IgD-negative memory B cell (primary cell): ENCODE data around the gene SPAST. TPM values are rescaled to one million over a fixed set of nuclear protein-coding genes. Genes with fewer than 3 reads are reported as not detected.
"Not testable (repeated sequence)": the region's sequence is repeated elsewhere in the genome, so short reads cannot be mapped to it uniquely, and the experiment has no call there.

Source experiments
- H3K27ac Mint-ChIP-seq, 3 donors: one replicate each; pipeline ENCODE4 v1.8.0; 2020 to 2022; ENCODE audit warnings: mild to moderate bottlenecking in 3 of 3, mixed read lengths in 3 of 3, moderate library complexity in 1 of 3
- H3K27me3 Mint-ChIP-seq: one replicate; pipeline ENCODE4 v1.8.0; 2021; ENCODE audit warnings: mixed read lengths
- H3K36me3 Mint-ChIP-seq: one replicate; pipeline ENCODE4 v1.8.0; 2020; ENCODE audit warnings: mild to moderate bottlenecking, mixed read lengths
- H3K4me1 Mint-ChIP-seq, 3 donors: one replicate each; pipeline ENCODE4 v1.8.0; 2020 to 2022; ENCODE audit warnings: mixed read lengths in 3 of 3, mild to moderate bottlenecking in 1 of 3
- H3K4me3 Mint-ChIP-seq, 4 donors: one replicate each; pipeline ENCODE4 v1.8.0; 2020 to 2022; ENCODE audit warnings: mild to moderate bottlenecking in 4 of 4, mixed read lengths in 4 of 4, moderate library complexity in 3 of 4
- H3K9me3 Mint-ChIP-seq, 3 donors: one replicate each; pipeline ENCODE4 v1.8.0; 2020 to 2021; ENCODE audit warnings: mixed read lengths in 3 of 3, mild to moderate bottlenecking in 1 of 3
- polyA plus RNA-seq: library from polyadenylated mRNA; unstranded; fragments of 300-500 nt; fragmentation: Illumina TruSeq; gene quantifications from one replicate; pipeline ENCODE4 v1.2.3, GENCODE V29; 2021

Gene SPAST, protein sequence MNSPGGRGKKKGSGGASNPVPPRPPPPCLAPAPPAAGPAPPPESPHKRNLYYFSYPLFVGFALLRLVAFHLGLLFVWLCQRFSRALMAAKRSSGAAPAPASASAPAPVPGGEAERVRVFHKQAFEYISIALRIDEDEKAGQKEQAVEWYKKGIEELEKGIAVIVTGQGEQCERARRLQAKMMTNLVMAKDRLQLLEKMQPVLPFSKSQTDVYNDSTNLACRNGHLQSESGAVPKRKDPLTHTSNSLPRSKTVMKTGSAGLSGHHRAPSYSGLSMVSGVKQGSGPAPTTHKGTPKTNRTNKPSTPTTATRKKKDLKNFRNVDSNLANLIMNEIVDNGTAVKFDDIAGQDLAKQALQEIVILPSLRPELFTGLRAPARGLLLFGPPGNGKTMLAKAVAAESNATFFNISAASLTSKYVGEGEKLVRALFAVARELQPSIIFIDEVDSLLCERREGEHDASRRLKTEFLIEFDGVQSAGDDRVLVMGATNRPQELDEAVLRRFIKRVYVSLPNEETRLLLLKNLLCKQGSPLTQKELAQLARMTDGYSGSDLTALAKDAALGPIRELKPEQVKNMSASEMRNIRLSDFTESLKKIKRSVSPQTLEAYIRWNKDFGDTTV
- 14.3 TPM for polyA plus RNA-seq

DNA sequence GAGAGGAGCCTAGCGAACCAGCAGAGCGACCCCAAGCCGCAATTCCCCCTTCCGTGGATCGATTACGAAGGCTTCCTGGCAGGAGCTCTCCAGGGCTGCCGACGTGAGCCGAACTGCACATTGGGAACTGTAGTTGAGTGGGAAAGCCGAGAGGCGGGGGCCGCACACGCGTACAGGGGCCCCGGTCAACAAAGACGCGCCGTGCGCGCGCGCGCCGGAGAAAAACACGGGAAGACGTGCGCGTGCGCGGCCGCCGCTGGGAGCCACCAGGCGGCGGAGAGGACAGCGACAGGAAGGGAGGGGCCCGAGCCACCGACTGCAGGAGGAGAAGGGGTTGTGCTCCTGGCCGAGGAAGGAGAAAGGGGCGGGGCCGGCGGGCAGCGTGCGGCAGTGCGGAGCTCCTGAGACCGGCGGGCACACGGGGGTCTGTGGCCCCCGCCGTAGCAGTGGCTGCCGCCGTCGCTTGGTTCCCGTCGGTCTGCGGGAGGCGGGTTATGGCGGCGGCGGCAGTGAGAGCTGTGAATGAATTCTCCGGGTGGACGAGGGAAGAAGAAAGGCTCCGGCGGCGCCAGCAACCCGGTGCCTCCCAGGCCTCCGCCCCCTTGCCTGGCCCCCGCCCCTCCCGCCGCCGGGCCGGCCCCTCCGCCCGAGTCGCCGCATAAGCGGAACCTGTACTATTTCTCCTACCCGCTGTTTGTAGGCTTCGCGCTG lies at the start of gene SPAST:
Gene SPAST, plus strand, starts transcription at position 247 of the 711 bp plus-strand sequence. Its CDS starts 276 bp downstream, at position 523.
- peaks cover 13 to 15% (median 14%) of the 10 kb centered on the region in 3 donors for H3K4me1 Mint-ChIP-seq
- H3K36me3 Mint-ChIP-seq, result peaks cover 5% of the 10 kb centered on the region
- H3K4me3 Mint-ChIP-seq, result peak within 1 kb of the TSS; percentile 97 to 100 (median 99)
- peak within 1 kb of the TSS; percentile 58 to 97 (median 94) for H3K27ac Mint-ChIP-seq
- no peaks in the 10 kb centered on the region for H3K9me3 Mint-ChIP-seq
- no peaks in the 10 kb centered on the region for H3K27me3 Mint-ChIP-seq

DNA sequence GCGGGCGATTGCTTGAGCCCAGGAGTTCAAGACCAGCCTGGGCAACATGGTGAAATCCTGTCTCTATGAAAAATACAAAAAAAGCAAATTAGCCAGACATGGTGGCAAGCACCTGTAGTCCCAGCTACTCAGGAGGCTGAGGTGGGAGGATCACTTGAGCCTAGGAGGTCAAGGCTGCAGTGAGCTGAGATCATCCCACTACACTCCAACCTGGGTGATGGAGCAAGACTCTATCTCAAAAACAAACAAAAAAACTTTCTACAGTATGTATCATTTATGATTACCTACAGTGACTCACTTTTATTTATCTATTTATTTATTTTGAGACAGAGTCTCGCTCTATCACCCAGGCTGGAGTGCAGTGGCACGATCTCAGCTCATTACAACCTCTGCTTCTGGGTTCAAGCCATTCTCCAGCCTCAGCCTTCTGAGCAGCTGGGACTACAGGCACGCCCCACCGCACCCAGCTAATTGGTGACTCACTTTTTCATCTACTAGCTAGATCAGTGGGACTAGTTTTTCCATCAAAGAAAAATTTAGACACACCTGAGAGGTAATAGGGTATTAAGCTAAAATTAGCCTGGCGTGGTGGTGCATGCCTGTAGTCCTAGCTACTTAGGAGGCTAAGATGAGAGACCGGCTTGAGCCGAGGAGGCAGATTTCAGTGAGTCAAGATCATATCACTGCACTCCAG lies 44.4 kb upstream of the SPAST start:
- not testable (repeated sequence) for H3K27ac Mint-ChIP-seq, H3K36me3 Mint-ChIP-seq

DNA sequence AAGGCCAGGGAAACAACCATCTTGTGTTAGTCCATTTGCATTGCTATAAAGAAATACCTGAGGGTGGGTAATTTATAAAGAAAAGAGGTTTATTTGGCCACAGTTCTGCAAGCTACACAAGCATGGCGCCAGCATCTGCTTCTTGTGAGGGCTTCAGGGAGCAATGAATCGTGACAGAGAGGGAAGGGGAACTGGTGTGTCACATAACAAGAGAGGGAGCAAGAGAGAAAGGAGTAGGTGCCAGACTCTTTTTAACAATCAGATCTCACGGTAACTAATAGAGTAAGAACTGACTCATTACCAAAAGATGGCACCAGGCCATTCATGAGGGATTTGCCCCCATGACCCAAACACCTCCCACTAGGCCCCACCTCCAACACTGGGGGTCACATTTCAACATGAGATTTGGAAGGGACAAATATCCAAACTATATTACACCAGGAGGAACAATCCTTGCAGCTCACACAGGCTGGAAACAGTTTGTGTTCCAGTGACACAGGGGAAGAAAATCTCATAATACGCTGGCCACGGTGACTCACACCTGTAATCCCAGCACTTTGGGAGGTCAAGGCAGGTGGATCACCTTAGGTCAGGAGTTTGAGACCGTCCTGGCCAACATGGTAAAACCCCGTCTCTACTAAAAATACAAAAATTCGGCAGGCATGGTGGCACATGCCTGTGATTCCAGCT lies 29.0 kb upstream of the SPAST start:
- H3K27me3 Mint-ChIP-seq, H3K9me3 Mint-ChIP-seq, H3K36me3 Mint-ChIP-seq: not testable (repeated sequence)
- H3K27ac Mint-ChIP-seq, result peak overlapping the region in 2 of 3 donors; percentile 56 to 83
- H3K4me3 Mint-ChIP-seq, result peak overlapping the region in 3 of 4 donors; percentile 28 to 46 (median 41)
- peaks cover 14 to 25% (median 22%) of the 10 kb centered on the region in 3 donors for H3K4me1 Mint-ChIP-seq

More for the DNA sequence above, 44.4 kb upstream of the SPAST start:
- not testable (repeated sequence) for H3K4me3 Mint-ChIP-seq, H3K27me3 Mint-ChIP-seq, H3K9me3 Mint-ChIP-seq, H3K4me1 Mint-ChIP-seq

DNA sequence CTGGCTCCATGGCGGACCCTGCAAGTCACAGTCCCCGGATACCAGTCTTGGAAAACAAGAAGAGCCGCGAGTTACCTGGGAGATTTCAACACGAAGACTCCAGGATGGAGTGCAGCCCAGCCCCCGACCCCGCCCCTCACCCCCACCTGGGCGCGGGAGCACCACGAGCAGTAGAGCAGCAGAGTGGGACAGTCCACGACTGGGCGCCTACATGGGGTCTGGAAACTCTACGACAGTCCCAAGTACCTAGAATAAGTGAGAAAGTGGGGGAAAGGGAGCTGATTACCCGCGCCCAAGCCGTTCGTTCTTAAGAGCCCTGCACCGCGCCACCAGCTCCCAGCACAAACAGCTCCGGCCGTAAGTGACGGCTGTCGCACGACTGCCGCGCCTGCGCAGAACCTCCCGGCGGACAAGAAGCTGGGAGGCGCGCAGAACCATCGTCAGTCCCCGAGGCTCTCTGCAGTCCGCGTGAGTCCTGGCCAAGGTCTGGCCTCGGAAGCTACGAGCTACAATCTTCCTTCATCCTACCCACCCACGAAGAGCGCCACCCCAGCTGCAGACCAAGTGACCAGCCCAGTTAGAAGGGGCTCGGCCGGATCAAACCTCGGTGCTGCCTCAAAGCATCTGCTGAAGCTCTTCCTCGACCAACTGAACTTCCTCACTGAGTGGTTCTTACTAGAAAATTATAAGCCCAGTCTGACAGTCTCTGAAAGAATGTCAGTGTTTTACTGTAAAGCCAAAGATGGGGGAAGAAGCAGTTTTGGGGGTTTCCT lies 23.7 kb upstream of the SPAST start, which contains the start of gene DPY30:
Gene DPY30, minus strand, starts transcription at position 359 of the 773 bp plus-strand sequence. Its CDS starts 349 bp downstream, at position 10.
- Mint-ChIP-seq H3K4me1 (peaks cover 0 to 17% (median 8%) of the 10 kb centered on the region in 3 donors), H3K27me3 (no peaks in the 10 kb centered on the region), H3K36me3 (no peaks in the 10 kb centered on the region), H3K4me3 (peak within 1 kb of the TSS; percentile 84 to 96 (median 95)), H3K9me3 (no peaks in the 10 kb centered on the region), H3K27ac (peak within 1 kb of the TSS; percentile 83 to 99 (median 88))

DNA sequence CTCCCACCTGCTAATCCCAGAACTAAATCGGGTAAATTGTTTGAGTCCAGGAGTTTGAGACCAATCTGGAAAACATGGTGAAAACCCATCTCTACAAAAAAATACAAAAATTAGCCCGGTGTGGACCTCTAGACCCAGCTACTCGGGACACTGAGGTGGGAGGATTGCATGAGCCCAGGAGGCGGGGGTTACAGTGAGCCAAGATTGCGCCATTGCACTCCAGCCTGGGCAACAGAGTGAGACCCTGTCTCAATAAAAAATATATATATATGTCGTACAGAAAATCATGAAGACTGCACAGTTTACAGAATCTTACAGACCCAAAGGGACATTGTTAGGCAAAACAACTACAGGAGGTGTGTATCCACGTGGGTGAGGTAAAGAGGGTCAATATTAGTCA lies 19.8 kb upstream of the SPAST start:
- Mint-ChIP-seq H3K4me1 (peaks cover 0 to 15% (median 5%) of the 10 kb centered on the region in 3 donors), H3K9me3 (no peaks in the 10 kb centered on the region), H3K27me3 (no peaks in the 10 kb centered on the region), H3K36me3 (no peaks in the 10 kb centered on the region), H3K27ac (no peak overlapping the region), H3K4me3 (no peak overlapping the region)

DNA sequence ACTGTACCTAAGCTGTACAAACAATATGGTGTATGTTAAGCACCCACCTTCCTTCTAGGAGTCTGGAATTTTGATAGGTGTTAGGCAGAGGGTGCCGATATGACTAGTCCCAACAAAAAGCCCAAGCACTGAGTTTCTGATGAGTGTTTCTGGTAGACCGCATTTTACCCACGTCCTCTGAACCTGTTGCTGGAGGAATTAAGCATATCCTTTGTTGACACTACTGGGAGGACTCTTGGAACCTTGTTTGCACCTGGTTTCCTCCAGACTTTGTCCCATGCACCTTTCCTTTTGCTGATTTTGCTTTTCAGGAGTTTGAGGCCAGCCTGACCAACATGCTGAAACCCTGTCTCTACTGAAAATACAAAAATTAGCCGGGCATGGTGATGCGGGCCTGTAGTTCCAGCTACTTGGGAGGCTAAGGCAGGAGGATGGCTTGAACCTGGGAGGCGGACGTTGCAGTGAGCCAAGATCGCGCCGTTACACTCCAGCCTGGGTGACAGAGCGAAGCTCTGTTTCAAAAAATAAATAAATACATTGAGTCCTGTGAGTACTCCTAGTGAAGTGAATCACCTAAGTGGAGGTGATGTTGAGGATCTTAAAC lies 11.4 kb upstream of the SPAST start:
- H3K4me3 Mint-ChIP-seq, result no peak overlapping the region
- H3K4me1 Mint-ChIP-seq, result no peaks in the 10 kb centered on the region
- no peak overlapping the region for H3K27ac Mint-ChIP-seq
- H3K9me3 Mint-ChIP-seq, result no peaks in the 10 kb centered on the region
- no peaks in the 10 kb centered on the region for H3K27me3 Mint-ChIP-seq
- no peaks in the 10 kb centered on the region for H3K36me3 Mint-ChIP-seq

DNA sequence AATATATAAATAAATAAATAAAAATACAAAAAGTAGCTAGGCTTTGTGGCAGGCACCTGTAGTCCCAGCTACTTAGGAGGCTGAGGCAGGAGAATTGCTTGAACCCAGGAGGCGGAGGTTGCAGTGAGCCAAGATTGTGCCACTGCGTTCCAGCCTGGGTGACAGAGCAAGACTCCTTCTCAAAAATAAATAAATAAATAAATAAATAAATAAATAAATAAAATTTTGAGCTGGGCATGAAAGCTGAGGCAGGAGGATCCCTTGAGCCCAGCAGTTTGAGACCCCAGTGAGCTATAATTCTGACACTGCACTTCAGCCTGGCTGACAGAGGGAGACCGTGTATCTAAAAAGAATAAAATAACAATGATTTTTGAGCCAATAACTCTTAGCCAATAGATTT lies 8.8 kb upstream of the SPAST start:
- H3K27me3 Mint-ChIP-seq, H3K9me3 Mint-ChIP-seq, H3K36me3 Mint-ChIP-seq, H3K27ac Mint-ChIP-seq, H3K4me3 Mint-ChIP-seq, H3K4me1 Mint-ChIP-seq: not testable (repeated sequence)

DNA sequence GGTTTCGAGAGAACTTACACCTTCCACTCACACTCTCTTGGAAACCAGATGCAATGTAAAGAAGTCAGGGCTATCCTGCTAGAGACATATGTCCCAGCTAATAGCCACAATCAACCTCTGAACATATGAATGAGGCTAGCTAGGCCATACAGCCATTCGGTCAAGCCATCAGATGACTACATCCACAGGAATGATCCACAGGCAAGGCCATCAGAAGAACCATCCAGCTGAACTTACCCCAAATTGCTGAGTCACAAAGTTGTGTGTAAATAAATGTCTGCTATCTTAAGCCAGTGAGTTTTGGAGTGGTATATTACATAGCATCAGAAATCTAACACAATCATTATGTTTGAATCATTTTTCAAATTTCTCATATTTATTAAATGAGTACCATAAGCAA lies 5.2 kb upstream of the SPAST start:
- no peak overlapping the region for H3K4me3 Mint-ChIP-seq

DNA sequence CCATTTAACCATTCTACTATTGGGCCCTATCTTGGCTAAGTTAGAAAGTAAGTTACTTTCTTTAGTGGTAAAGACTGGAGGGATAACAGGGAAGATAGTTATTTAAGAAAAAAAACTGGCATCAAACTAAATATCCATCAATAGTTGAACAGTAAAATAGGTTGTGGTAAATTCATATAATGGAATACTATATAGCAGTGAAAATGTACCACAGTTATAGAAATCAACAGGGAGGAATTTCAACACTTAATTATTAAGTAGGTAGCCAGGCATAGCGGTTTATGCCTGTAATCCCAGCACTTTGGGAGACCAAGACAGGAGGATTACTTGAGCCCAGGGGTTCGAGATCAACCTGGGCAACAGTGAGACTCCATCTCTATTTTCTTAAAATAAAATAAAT lies 3.1 kb upstream of the SPAST start:
- Mint-ChIP-seq H3K9me3 (no peaks in the 10 kb centered on the region), H3K4me1 (peaks cover 7 to 9% (median 7%) of the 10 kb centered on the region in 3 donors), H3K4me3 (peak overlapping the region in 1 of 4 donors; percentile 100), H3K36me3 (no peaks in the 10 kb centered on the region), H3K27me3 (no peaks in the 10 kb centered on the region), H3K27ac (no peak overlapping the region)

More for the DNA sequence above, 5.2 kb upstream of the SPAST start:
- H3K4me1 Mint-ChIP-seq, result peaks cover 5 to 6% (median 6%) of the 10 kb centered on the region in 3 donors
- no peaks in the 10 kb centered on the region for H3K27me3 Mint-ChIP-seq
- no peaks in the 10 kb centered on the region for H3K36me3 Mint-ChIP-seq
- no peaks in the 10 kb centered on the region for H3K9me3 Mint-ChIP-seq
- no peak overlapping the region for H3K27ac Mint-ChIP-seq

DNA sequence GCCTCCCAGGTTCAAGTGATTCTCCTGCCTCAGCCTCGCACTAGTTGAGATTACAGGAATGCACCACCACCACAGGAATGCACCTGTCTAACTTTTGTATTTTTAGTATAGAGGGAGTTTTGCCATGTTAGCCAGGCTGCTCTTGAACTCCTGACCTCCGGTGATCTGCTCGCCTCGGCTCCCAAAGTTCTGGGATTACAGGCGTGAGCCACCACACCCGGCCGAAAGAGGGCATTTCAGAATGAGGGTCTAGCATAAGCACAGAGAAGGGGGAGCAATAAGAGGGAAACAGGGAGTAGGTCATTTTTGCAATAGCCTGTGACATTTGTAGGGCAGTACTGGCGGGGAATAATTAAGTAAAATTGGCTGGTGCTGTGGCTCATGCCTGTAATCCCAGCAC lies 1.9 kb upstream of the SPAST start:
- Mint-ChIP-seq H3K27ac (peak overlapping the region in 1 of 3 donors; percentile 94), H3K9me3 (no peaks in the 10 kb centered on the region), H3K36me3 (peaks cover 3% of the 10 kb centered on the region), H3K4me1 (peaks cover 12 to 14% (median 13%) of the 10 kb centered on the region in 3 donors), H3K4me3 (peak overlapping the region; percentile 41 to 100 (median 60)), H3K27me3 (no peaks in the 10 kb centered on the region)

DNA sequence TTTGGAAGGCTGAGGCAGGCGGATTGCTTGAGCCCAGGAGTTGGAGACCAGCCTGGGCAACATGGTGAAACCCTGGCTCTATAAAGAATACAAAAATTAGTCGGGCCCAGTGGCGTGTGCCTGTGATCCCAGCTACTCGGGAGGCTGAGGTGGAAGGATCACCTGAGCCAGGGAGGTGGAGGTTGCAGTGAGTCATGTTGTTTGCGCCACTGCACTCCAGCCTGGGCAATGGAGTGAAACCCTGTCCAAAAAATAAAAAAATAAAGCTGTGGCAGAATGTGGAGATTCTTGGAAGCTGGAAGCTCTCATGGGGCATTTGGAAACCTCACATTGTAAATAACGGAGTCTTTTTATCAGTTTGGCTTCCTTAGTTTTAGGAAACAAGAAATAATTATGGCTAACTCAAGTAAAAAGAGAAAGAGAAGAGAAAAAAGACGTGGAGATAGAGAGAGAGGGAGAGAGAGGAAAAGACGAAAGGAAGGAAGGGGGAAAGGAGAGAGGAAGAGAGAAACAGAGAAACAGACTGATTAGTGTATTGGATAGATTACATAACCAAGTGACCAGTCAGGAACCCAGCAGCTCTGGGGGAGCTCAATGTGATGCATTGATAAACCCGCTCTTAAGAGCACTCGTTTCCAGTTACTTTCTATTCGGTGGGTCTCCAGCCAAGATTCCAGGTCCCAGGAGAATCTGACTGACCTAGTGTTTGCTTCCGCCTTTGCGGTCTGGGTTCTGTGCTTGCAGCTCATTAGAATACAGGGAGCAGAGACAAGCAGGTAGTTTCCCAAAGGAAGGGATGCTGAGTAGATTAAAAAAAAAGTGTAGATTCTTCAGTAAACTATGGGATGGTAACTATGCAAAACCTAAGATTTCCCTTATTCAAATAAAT lies 1.1 kb upstream of the SPAST start:
- no peaks in the 10 kb centered on the region for H3K27me3 Mint-ChIP-seq
- H3K4me1 Mint-ChIP-seq, result peaks cover 13 to 14% (median 13%) of the 10 kb centered on the region in 3 donors
- peaks cover 4% of the 10 kb centered on the region for H3K36me3 Mint-ChIP-seq
- peak overlapping the region; percentile 58 to 97 (median 94) for H3K27ac Mint-ChIP-seq
- H3K9me3 Mint-ChIP-seq, result no peaks in the 10 kb centered on the region
- peak overlapping the region; percentile 97 to 100 (median 99) for H3K4me3 Mint-ChIP-seq

DNA sequence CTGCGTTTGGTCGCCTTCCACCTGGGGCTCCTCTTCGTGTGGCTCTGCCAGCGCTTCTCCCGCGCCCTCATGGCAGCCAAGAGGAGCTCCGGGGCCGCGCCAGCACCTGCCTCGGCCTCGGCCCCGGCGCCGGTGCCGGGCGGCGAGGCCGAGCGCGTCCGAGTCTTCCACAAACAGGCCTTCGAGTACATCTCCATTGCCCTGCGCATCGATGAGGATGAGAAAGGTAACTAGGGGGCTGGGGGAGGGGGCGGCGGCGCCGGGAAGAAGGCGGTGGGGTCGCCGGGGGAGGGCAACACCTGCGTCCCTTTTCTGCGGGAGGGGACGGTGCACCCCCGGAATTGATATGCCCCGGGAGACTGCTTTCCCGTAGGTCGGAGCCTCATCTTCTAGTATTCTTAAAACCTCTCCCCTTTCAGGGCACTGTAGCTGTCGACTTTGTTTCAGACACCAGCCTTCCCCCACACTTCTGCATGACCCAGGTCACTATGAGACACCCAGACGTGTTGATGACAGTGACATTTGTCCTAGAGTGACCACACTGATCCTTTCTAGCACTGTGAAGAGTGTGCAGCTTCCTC lies 755 bp downstream of the SPAST start:
- peak overlapping the region; percentile 97 to 100 (median 99) for H3K4me3 Mint-ChIP-seq
- no peaks in the 10 kb centered on the region for H3K27me3 Mint-ChIP-seq
- peaks cover 13 to 15% (median 14%) of the 10 kb centered on the region in 3 donors for H3K4me1 Mint-ChIP-seq
- no peaks in the 10 kb centered on the region for H3K9me3 Mint-ChIP-seq
- peak overlapping the region; percentile 17 to 97 (median 94) for H3K27ac Mint-ChIP-seq
- peaks cover 5% of the 10 kb centered on the region for H3K36me3 Mint-ChIP-seq
